Retinal pigment epithelial cell (primary cell): ENCODE results near the gene CNTN6.

Source experiments
- DNase-seq: peaks from one replicate; pipeline ENCODE4 v3.0.0-alpha.2; 2010; ENCODE audit warnings: low read depth
- H3K4me3 ChIP-seq: 2 replicates; pipeline ENCODE4 v1.5.1; 2011; ENCODE audit warnings: mild to moderate bottlenecking, low read length, control low read depth, moderate library complexity
- TF ChIP-seq, protein P1 (sequence below): conservative IDR thresholded peaks from 2 replicates; pipeline ENCODE4 v1.5.1; 2011; ENCODE audit warnings: low read depth, low read length, control low read depth, inconsistent platforms

The CNTN6 gene

DNA sequence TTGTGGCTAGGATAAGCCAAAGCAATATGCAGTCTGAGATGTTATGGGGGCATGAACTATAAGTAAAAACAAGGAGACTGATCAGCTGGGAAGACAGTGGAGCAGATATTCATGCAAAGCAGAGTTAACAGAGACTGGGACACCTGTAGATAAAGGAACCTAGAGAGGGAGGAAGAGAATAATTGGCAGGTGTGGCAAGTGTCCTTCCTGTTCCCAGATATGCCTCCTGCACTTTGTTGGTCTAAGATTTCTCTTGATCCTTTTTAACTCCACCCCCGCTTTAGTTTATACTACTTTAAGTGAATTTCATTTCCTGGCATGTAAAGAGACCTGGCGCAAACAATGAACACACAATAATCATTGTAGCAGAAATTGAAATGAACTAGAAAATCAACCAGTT, 169.4 kb downstream of the CNTN6 start:
- no peak for DNase-seq
- TF ChIP-seq, protein P1, sequence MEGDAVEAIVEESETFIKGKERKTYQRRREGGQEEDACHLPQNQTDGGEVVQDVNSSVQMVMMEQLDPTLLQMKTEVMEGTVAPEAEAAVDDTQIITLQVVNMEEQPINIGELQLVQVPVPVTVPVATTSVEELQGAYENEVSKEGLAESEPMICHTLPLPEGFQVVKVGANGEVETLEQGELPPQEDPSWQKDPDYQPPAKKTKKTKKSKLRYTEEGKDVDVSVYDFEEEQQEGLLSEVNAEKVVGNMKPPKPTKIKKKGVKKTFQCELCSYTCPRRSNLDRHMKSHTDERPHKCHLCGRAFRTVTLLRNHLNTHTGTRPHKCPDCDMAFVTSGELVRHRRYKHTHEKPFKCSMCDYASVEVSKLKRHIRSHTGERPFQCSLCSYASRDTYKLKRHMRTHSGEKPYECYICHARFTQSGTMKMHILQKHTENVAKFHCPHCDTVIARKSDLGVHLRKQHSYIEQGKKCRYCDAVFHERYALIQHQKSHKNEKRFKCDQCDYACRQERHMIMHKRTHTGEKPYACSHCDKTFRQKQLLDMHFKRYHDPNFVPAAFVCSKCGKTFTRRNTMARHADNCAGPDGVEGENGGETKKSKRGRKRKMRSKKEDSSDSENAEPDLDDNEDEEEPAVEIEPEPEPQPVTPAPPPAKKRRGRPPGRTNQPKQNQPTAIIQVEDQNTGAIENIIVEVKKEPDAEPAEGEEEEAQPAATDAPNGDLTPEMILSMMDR, result no peak
- no peak overlapping the region for H3K4me3 ChIP-seq

DNA sequence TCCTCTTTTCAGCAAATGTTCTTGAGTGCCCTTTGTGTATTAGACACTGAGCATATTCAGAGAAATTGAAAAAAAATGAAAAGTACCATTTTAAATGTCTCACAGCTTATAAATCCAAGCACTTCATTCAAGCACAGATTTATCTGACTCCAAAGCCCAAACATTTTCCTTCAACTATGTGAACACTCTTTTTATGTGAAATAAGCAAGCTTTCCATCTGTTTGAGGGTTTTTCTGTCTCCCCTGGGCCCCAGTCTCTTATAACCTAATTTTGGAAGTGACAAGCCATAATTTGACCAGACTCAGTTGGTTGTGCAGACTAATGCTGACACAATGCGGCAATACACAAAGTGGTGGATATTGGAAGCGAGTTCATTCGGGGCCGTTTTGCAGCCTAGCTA, 170.3 kb downstream of the CNTN6 start:
- TF ChIP-seq, protein P1, result no peak
- no peak for DNase-seq
- H3K4me3 ChIP-seq, result no peak overlapping the region

DNA sequence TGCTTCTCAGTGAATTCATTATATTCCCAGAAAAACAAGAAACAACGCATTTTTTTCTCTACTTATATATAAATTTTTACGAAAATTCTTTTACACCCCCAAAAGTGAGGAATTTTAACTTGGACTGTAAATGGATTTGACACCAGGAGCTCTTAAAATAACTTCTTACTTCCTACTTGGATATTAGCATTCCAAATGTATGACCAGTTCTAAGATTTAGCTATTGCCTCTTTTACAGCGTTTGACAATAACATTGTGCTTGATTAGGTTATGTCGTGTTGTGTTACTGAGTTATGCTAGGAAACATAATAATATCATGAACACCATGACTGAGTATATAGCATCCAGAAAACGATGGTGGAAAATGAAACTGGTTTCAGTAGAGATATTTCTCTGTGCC, 177.0 kb downstream of the CNTN6 start:
- no peak overlapping the region for H3K4me3 ChIP-seq
- DNase-seq, result peak; percentile 70
- TF ChIP-seq, protein P1, result no peak

DNA sequence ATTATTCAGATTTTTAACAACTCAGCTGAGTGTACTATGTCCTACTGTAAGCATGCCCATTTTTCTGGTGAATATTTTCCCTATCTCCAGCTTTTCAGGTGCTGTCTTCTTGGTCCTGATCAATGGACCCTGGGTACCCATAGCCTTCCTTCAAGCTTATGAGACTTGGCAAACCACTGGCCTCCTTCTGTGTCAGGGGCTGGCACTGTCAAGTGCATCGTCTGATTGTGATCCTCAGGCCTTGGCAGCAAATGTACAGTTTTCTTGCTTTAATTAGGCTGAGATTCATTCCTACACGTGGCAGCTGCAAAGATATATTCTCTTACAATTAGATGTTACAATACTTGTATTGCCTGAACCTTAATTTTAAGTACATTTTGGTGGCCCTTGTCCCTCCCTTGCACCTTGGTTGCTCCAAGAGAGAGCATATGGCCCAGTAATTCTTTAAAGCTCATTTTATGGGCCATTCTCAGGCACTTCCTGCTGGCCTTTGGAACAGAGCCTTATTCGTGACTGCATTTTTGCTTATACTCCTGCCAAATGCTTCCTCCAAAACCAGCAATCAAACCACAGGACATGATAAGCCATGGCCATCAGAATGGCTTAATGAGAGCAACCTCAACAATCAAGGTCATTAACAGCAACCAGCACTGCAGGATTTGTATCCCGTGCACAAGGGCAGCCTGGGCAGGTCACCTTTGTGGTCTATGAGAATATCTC, 179.9 kb downstream of the CNTN6 start:
- TF ChIP-seq, protein P1, result no peak
- DNase-seq, result no peak
- no peak overlapping the region for H3K4me3 ChIP-seq

DNA sequence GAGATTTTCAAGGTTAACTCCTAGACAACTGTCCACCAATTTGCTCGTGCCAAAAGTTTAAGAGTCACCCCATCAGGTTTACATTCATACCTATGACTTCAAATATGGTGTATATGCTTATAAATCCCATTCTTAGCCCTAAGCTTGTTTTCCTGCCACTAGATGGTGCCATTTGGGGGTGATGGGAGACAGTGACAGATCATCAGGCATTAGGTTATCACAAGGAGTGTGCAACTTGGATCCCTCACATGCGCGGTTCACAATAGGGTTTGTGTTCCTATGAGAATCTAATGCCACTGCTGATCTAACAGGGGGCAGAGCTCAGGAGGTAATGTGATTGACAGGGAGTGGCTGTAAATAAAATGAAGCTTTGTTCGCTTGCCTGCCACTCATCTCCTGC, 182.7 kb downstream of the CNTN6 start:
- no peak for DNase-seq

DNA sequence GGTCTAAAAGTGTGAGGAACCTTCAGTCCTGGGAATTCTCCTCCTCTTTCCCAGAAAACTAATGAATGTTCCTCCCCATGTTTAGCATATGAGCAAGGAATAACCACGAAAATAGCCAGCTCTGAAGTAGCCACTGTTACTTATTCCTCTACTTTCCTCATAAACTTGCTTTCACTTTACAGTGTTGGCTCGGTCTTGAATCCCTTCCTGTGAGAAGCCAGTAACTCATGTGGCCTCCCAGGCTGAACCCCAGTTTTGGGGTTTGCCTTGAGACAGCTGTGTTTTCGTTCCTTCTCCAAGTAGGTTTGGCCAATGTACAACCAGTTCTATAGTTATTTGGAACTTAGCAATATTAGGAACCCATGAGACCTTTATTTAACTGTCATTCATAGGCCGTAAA, 195.0 kb downstream of the CNTN6 start:
- H3K4me3 ChIP-seq, result no peak overlapping the region
- TF ChIP-seq, protein P1, result no peak
- no peak for DNase-seq

More for the DNA sequence above, 182.7 kb downstream of the CNTN6 start:
- no peak overlapping the region for H3K4me3 ChIP-seq
- TF ChIP-seq, protein P1, result peak; percentile 40

DNA sequence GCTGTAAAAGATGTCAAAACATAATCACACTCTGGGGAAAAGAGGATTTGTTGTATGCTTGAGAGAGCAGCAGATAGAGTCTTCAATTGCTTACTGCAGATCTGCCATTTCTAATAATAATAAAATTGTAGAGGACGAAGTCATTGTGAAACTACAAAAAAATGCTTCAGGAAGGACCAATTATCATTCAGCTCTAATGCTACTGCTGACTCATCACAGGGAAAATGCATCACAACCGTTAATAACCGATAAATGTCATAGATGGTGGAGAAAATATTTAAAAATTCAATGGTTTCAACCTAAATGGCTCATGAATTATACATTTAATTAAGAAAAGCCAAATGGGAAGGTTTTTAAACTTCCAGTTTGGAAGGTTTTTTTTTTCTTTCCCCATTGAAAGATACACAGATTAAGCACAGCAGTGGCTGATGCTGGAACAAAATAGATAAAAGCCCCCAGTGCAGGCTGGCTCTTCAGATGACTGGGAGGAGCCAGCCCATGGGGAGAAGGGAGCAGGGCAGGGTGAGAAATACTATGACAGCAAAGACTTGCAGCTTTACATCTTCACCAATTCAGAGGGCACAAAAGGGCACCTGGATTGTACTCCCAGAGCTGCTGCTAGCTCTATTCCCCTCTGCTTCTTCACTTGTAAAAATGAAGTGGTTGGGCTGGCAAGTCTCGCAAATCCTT, 196.1 kb downstream of the CNTN6 start:
- H3K4me3 ChIP-seq, result no peak overlapping the region
- TF ChIP-seq, protein P1, result no peak
- DNase-seq, result no peak
